GM23248 (cell line): ENCODE measurements around the gene LIFR. TPM values are rescaled to one million over a fixed set of nuclear protein-coding genes. Genes with fewer than 3 reads are reported as not detected.

Experiments
- DNase-seq: peaks from one replicate; pipeline ENCODE4 v3.0.0-alpha.2; 2015
- H2AFZ ChIP-seq: fragments of 200-600 bp; sonication (generic); 2 replicates; pipeline ENCODE4 v1.6.1; 2016; ENCODE audit warnings: antibody characterized with exemption
- H3F3A ChIP-seq: fragments of 200-600 bp; sonication (generic); 2 replicates; pipeline ENCODE4 v1.6.1; 2016; ENCODE audit warnings: mild to moderate bottlenecking, antibody characterized with exemption, mixed run types; ENCODE audit not compliant: insufficient read depth
- H3K27ac ChIP-seq: fragments of 200-600 bp; sonication (generic); 2 replicates; pipeline ENCODE4 v1.5.1; 2016; ENCODE audit warnings: mild to moderate bottlenecking
- H3K27me3 ChIP-seq: fragments of 200-600 bp; sonication (generic); replicated peaks from 2 replicates; pipeline ENCODE4 v1.6.1; 2016; ENCODE audit warnings: mild to moderate bottlenecking; ENCODE audit not compliant: insufficient read depth
- H3K36me3 ChIP-seq: fragments of 200-600 bp; sonication (generic); 2 replicates; pipeline ENCODE4 v1.6.1; 2016; ENCODE audit warnings: low read depth, mild to moderate bottlenecking
- H3K4me1 ChIP-seq: fragments of 200-600 bp; sonication (generic); 2 replicates; pipeline ENCODE4 v1.6.1; 2016; ENCODE audit warnings: mild to moderate bottlenecking; ENCODE audit not compliant: insufficient read depth
- H3K4me2 ChIP-seq: fragments of 200-600 bp; sonication (generic); one replicate; pipeline ENCODE4 v1.6.1; 2016; ENCODE audit warnings: mild to moderate bottlenecking; ENCODE audit not compliant: unreplicated experiment
- H3K4me3 ChIP-seq: fragments of 200-600 bp; sonication (generic); 2 replicates; pipeline ENCODE4 v1.5.1; 2016; ENCODE audit warnings: mild to moderate bottlenecking
- H3K79me2 ChIP-seq: fragments of 200-600 bp; sonication (generic); 2 replicates; pipeline ENCODE4 v1.6.1; 2016; ENCODE audit warnings: mild to moderate bottlenecking; ENCODE audit not compliant: insufficient read depth
- H3K9ac ChIP-seq: fragments of 200-600 bp; sonication (generic); 2 replicates; pipeline ENCODE4 v1.6.1; 2016; ENCODE audit warnings: mild to moderate bottlenecking
- H3K9me2 ChIP-seq: fragments of 200-600 bp; sonication (generic); 2 replicates; pipeline ENCODE4 v1.6.1; 2016; ENCODE audit warnings: mixed run types, mild to moderate bottlenecking, moderate library complexity; ENCODE audit not compliant: insufficient read depth
- H3K9me3 ChIP-seq: fragments of 200-600 bp; sonication (generic); one replicate; pipeline ENCODE4 v1.6.1; 2017; ENCODE audit warnings: low read depth
- H4K20me1 ChIP-seq: fragments of 200-600 bp; sonication (generic); 2 replicates; pipeline ENCODE4 v1.6.0; 2016; ENCODE audit not compliant: insufficient read depth
- EZH2 ChIP-seq: fragments of 200-600 bp; sonication (generic); IDR thresholded peaks from 2 replicates; pipeline ENCODE4 v1.6.1; 2018; ENCODE audit warnings: antibody characterized with exemption, mild to moderate bottlenecking; ENCODE audit not compliant: insufficient read depth, poor library complexity, severe bottlenecking
- EZH2phosphoT487 ChIP-seq: fragments of 200-600 bp; sonication (generic); IDR thresholded peaks from 2 replicates; pipeline ENCODE4 v1.6.1; 2018; ENCODE audit warnings: antibody characterized with exemption, moderate library complexity, mild to moderate bottlenecking, low read depth; ENCODE audit not compliant: insufficient read depth
- WGBS, 2 experiments: methylation state at CpG; one replicate each; pipeline ENCODE4 v1.1.6; 2015 to 2017; ENCODE audit warnings: low lambda C conversion rate in 2 of 2, low coverage in 1 of 2; ENCODE audit errors: missing lambda C conversion rate in 2 of 2; 5-methylcytosine and 5-hydroxymethylcytosine counted together
- in situ Hi-C: fragments of 300-500 bp; cut with MboI; formaldehyde crosslinking; loops from 2 replicates; pipeline ENCODE4 v1.15.0; 2020
- polyA plus RNA-seq: library from polyadenylated mRNA; unstranded; fragments of >200 nt; fragmentation: Nextera tagmentation; extraction: Ambion mirVana; gene quantifications from 2 replicates; pipeline ENCODE4 v1.2.1, GENCODE V29; 2016
- total RNA-seq: library from RNA; depleted of rRNA; stranded (reverse); fragments of >200 nt; shearing (Covaris generic); gene quantifications from 2 replicates; pipeline ENCODE4 v1.2.3, GENCODE V29; 2014

LIFR gene
- total and polyA plus RNA-seq, 2 experiments from 2014 or later, result 6.9 to 8.1 TPM

DNA sequence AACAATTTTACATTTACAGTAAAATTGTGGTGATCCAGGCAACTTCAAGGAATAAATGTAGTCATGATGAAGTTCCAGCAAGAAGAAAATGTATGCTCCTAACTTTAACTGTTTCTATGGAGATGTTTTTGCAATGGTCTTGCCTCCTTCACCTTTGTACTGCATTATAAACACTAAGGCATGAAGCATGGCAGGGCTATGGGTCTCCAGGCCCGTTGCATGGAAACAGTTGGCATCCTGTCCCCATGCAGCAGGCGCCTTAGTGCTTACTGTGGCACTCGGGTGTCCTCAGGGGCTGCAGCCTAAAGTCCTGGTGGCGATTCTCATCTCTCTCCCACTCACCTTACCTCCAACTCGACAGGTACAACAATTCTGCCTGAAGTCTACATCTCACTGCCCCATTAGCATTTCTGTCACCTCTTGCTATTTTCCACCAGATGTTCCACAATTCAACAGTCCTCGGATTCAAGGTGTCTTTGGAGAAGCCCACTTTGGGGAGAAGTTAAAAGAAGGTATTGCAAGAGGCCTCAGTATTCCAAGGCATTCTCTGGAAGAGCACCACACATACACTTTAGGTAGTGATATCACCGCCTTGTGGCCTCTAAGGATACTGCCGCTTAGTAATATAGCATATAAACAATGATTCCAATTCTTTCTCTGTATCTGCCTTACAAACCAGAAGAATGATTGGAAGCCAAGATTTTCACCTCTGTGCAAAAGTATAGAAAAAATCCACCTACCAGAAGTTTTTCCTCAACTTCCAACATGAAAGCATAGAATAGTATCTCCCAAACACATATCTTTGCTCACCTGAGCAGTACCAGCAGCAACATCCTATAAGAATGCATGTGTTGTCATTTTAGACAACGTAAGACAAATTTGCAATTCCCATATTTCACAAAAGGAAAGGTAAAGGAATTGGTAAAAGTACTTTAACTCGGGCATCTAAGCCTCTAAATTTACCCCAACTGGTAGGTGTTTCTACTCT is 5.1 kb downstream of the LIFR start:
- H3K4me1 ChIP-seq, result peaks cover 33% of the 10 kb centered on the region
- no peak overlapping the region for H3K9ac ChIP-seq
- no peaks in the 10 kb centered on the region for H3K36me3 ChIP-seq
- peaks cover 26% of the 10 kb centered on the region for H3K79me2 ChIP-seq
- H2AFZ ChIP-seq, result no peak overlapping the region
- no peak overlapping the region for H3K4me3 ChIP-seq
- H3K27ac ChIP-seq, result no peak overlapping the region
- in situ Hi-C loops, result loop anchor here (10.0 kb wide), 2 partner anchors 117 to 253 kb away; no protein-coding TSS in a partner anchor
- peak; percentile 81 for DNase-seq
- no peaks in the 10 kb centered on the region for H3K9me3 ChIP-seq
- H3K27me3 ChIP-seq, result no peaks in the 10 kb centered on the region
- no peaks in the 10 kb centered on the region for H3K9me2 ChIP-seq
- peaks cover 12% of the 10 kb centered on the region for H3F3A ChIP-seq
- no peaks in the 10 kb centered on the region for H4K20me1 ChIP-seq
- 54 to 62% methylated on average over 9 to 10 of the region's 10 CpGs for WGBS, 2 experiments
- TF ChIP-seq EZH2 (no peak), EZH2phosphoT487 (no peak)
- H3K4me2 ChIP-seq, result no peak overlapping the region

DNA sequence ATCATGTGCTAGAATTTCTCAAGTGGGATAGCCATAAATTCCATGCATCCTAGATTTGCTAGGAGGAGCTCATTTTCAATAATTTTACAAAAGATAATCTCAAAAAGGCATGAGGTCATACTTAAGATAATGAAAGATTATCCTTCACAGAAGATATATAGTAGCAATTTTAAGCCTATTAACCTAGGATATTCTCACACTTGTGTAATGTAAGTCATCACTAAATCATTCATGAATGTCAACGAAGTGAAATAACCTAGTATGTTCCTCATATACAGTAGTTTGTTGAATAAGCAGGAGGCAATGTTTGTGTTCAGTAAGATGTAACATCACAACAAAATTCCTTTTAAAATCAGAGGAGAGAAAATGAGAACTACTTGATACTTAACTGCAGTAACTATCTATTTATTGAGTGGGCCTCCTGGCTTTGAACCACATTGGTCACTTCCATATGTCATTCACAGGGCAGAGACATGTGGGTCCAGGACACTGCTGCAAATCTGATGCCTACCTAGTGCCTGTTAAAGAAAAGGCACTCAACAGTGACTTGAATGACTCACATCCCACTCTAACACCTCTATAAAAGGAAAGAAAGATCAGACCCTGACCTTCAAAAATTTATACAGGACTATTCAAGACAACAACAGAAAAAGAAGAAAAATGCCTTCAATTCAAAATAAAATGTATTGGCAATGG is 8.2 kb downstream of the LIFR start:
- in situ Hi-C loops, result no loop called here
- WGBS, 2 experiments, result 25 to 38% methylated on average over 1 of the region's 1 CpG
- Histone ChIP-seq H3K27me3 (no peaks in the 10 kb centered on the region), H3K4me1 (peaks cover 25% of the 10 kb centered on the region), H3K36me3 (no peaks in the 10 kb centered on the region), H3K4me3 (no peak overlapping the region), H3K27ac (no peak overlapping the region), H3K9me3 (no peaks in the 10 kb centered on the region), H2AFZ (no peak overlapping the region), H4K20me1 (no peaks in the 10 kb centered on the region), H3K4me2 (no peak overlapping the region), H3K79me2 (peaks cover 45% of the 10 kb centered on the region), H3F3A (no peaks in the 10 kb centered on the region), H3K9ac (no peak overlapping the region), H3K9me2 (no peaks in the 10 kb centered on the region)
- peak; percentile 15 for DNase-seq
- TF ChIP-seq EZH2phosphoT487, result no peak
- TF ChIP-seq EZH2, result no peak

DNA sequence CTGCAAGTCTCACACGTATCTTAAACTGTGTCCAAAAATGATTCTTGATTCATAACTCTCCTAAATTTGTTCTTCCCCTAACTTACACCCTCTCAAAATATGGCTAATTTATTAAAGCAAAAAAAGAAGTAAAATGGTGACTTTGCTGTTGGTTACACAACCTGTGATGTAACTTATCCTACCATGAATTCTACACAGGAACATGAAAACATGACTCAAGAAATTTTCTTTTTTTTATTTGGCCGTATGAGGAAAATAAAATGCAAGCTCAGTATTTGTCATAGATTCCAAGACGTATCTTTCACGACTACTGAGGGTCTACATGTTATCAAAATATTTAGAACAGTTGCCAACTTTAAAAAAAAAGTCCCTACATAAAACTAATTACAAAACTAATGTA is 9.2 kb downstream of the LIFR start:
- H4K20me1 ChIP-seq, result no peaks in the 10 kb centered on the region
- TF ChIP-seq EZH2phosphoT487, result no peak
- no peak for TF ChIP-seq EZH2
- H3K9me3 ChIP-seq, result no peaks in the 10 kb centered on the region
- H3F3A ChIP-seq, result no peaks in the 10 kb centered on the region
- H3K79me2 ChIP-seq, result peaks cover 46% of the 10 kb centered on the region
- DNase-seq, result peak; percentile 50
- no peak overlapping the region for H3K9ac ChIP-seq
- 49 to 58% methylated on average over 4 of the region's 4 CpGs for WGBS, 2 experiments
- H3K4me3 ChIP-seq, result no peak overlapping the region
- H3K4me2 ChIP-seq, result no peak overlapping the region
- no peak overlapping the region for H3K27ac ChIP-seq
- no peaks in the 10 kb centered on the region for H3K27me3 ChIP-seq
- in situ Hi-C loops, result no loop called here
- peaks cover 25% of the 10 kb centered on the region for H3K4me1 ChIP-seq
- H3K36me3 ChIP-seq, result no peaks in the 10 kb centered on the region
- H2AFZ ChIP-seq, result no peak overlapping the region
- no peaks in the 10 kb centered on the region for H3K9me2 ChIP-seq

DNA sequence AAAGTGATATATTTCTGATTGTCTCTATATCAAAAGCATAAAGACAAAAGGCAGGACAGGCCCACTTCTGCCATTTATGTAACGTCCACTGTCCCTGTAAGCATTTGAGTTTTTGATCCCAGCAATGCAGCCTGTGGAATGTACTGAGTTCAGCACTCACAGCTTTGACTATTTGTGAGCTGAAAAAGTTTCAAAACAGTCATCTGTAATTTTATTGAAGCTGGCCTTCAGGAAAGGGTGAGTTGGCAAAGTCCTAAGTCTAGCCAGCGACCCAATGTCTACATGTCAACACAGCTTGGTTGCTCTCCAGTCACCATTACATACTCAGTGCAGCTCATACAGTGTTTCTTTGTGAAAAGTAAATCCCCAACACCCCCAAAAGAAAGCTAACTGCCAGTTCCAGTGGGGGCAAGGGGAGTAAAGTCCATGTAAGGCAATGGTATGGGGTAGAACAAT is 9.7 kb downstream of the LIFR start:
- Histone ChIP-seq H2AFZ (no peak overlapping the region), H3K9me3 (no peaks in the 10 kb centered on the region), H3K79me2 (peaks cover 46% of the 10 kb centered on the region), H3K9ac (no peak overlapping the region), H3K4me1 (peaks cover 25% of the 10 kb centered on the region), H3K27ac (no peak overlapping the region), H3K9me2 (no peaks in the 10 kb centered on the region), H3K4me3 (no peak overlapping the region), H3F3A (no peaks in the 10 kb centered on the region), H4K20me1 (no peaks in the 10 kb centered on the region), H3K36me3 (no peaks in the 10 kb centered on the region), H3K4me2 (no peak overlapping the region), H3K27me3 (no peaks in the 10 kb centered on the region)
- no peak for TF ChIP-seq EZH2phosphoT487
- no peak for TF ChIP-seq EZH2
- DNase-seq, result peak; percentile 36
- in situ Hi-C loops, result no loop called here
- WGBS, 2 experiments, result 48 to 57% methylated on average over 2 of the region's 2 CpGs
